NCI-H345 (cell line): Measurements from ENCODE around the gene IGF2BP1.

ENCODE experiments used
- DNase-seq: peaks from one replicate; lab custom pipeline; 2025; lab: John Stamatoyannopoulos, UW

IGF2BP1 gene

GRCh38 chr17:48997103-48997826 is at the start of gene IGF2BP1:
TSS of gene IGF2BP1 (plus strand) at chr17:48997385. CDS start at chr17:48997746, 361 bp downstream.
- no peak for DNase-seq

GRCh38 chr17:48951572-48951971 is 45.6 kb upstream of the IGF2BP1 start:
- no peak for DNase-seq

- no peak for DNase-seq
These were observed 44.3 kb upstream of the IGF2BP1 start for GRCh38 chr17:48952904-48953303.

- DNase-seq = no peak
These were observed 42.9 kb upstream of the IGF2BP1 start for GRCh38 chr17:48954300-48954755.

- no peak for DNase-seq
These were observed 36.2 kb upstream of the IGF2BP1 start for GRCh38 chr17:48960834-48961515.

- DNase-seq = no peak
These were observed 35.5 kb upstream of the IGF2BP1 start for GRCh38 chr17:48961516-48962233.

GRCh38 chr17:48970224-48970623 is 27.0 kb upstream of the IGF2BP1 start:
- no peak for DNase-seq

- no peak for DNase-seq
These were observed 26.1 kb upstream of the IGF2BP1 start for GRCh38 chr17:48970865-48971687.

GRCh38 chr17:48972749-48973097 is 24.5 kb upstream of the IGF2BP1 start:
- no peak for DNase-seq

- DNase-seq = no peak
These were observed 23.4 kb upstream of the IGF2BP1 start for GRCh38 chr17:48973806-48974205.

GRCh38 chr17:48981927-48982539 is 15.2 kb upstream of the IGF2BP1 start:
- DNase-seq = no peak

- DNase-seq = no peak
These were observed 11.5 kb upstream of the IGF2BP1 start for GRCh38 chr17:48985436-48986245.

GRCh38 chr17:48989100-48989499 is 8.1 kb upstream of the IGF2BP1 start:
- DNase-seq = no peak

GRCh38 chr17:48990882-48991357 is 6.3 kb upstream of the IGF2BP1 start:
- DNase-seq = no peak

- DNase-seq = no peak
These were observed 4.7 kb upstream of the IGF2BP1 start for GRCh38 chr17:48992444-48992843.

GRCh38 chr17:48993305-48993704 is 3.9 kb upstream of the IGF2BP1 start:
- no peak for DNase-seq

GRCh38 chr17:48993951-48994350 is 3.2 kb upstream of the IGF2BP1 start:
- no peak for DNase-seq

GRCh38 chr17:48994549-48995303 is 2.5 kb upstream of the IGF2BP1 start:
- DNase-seq = no peak

- DNase-seq = no peak
These were observed 1.7 kb upstream of the IGF2BP1 start for GRCh38 chr17:48995304-48995973.
